Measurements from ENCODE around the gene B3GNT3.

The B3GNT3 gene

DNA sequence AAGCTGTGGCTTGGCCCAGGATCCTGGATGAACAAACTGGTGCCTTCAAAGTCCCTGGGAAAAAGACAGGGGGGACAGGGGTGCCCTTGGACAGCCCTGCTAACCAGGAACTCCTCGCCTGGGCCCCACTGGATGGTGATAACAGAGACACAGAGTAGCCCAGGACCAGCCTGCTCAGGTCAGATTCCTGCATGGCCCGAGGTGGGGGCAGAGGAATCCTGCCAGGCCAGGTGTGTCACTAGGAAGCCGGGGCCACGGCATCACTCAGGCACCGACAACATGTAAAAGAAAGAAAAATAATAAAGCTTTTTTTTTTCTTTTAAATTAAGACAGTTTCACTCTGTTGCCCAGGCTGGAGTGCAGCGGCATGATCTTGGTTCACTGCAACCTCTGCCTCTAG, 59.1 kb downstream of the B3GNT3 start:
- TF ChIP-seq, protein P1, sequence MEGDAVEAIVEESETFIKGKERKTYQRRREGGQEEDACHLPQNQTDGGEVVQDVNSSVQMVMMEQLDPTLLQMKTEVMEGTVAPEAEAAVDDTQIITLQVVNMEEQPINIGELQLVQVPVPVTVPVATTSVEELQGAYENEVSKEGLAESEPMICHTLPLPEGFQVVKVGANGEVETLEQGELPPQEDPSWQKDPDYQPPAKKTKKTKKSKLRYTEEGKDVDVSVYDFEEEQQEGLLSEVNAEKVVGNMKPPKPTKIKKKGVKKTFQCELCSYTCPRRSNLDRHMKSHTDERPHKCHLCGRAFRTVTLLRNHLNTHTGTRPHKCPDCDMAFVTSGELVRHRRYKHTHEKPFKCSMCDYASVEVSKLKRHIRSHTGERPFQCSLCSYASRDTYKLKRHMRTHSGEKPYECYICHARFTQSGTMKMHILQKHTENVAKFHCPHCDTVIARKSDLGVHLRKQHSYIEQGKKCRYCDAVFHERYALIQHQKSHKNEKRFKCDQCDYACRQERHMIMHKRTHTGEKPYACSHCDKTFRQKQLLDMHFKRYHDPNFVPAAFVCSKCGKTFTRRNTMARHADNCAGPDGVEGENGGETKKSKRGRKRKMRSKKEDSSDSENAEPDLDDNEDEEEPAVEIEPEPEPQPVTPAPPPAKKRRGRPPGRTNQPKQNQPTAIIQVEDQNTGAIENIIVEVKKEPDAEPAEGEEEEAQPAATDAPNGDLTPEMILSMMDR (IDR thresholded peaks at IDR 0.05; ENCODE audit: low read depth, low read length, missing control alignments) = no peak
- no peak for DNase-seq (ENCODE audit: extremely low read depth, low read depth)
- no peak overlapping the region for H3K4me3 ChIP-seq (replicated peaks; ENCODE audit: low read depth, low read length)

DNA sequence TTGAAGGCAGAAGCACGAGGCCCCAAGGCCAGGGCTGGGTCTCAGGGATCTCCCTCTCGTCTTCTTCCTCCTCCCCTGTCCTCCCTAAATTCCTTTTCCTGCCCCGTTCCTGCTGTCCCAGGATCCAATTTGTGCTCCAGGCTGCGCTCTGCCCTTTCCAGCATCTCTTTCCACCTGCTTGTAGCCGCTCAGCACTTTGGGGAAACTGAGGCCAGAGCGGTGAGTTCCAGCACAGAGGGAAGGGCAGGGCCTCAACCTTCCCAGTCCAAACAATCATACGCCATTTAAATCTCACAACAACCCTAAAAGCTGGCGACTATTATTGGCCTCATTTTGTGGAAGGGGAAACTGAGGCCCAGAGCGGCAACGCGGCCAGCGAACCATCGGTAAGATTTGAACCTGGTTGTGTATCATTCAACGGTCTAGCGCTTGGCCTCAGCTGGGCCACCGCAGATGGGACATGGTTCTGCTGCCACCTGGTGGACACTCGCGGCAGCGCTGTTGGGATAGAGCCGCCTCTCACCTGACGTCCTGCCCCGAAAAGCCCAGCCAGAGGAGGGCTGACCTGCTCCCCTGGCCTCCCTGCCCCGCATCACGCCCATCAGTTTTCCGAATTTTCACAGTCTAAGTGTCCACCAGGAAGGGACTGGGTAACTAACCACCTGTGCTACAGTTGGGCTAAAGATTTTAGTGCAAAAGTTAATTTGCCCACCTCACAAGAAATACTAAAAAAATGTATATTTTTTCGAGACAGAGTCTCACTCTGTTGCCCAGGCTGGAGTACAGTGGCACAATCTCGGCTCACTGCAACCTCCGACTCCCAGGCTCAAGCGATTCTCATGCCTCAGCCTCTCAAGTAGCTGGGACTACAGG, 60.6 kb downstream of the B3GNT3 start:
- TF ChIP-seq, protein P1 (IDR thresholded peaks at IDR 0.05; ENCODE audit: low read depth, low read length, missing control alignments) = peak; percentile 98
- no peak for DNase-seq (ENCODE audit: extremely low read depth, low read depth)
- no peak overlapping the region for H3K4me3 ChIP-seq (replicated peaks; ENCODE audit: low read depth, low read length)

DNA sequence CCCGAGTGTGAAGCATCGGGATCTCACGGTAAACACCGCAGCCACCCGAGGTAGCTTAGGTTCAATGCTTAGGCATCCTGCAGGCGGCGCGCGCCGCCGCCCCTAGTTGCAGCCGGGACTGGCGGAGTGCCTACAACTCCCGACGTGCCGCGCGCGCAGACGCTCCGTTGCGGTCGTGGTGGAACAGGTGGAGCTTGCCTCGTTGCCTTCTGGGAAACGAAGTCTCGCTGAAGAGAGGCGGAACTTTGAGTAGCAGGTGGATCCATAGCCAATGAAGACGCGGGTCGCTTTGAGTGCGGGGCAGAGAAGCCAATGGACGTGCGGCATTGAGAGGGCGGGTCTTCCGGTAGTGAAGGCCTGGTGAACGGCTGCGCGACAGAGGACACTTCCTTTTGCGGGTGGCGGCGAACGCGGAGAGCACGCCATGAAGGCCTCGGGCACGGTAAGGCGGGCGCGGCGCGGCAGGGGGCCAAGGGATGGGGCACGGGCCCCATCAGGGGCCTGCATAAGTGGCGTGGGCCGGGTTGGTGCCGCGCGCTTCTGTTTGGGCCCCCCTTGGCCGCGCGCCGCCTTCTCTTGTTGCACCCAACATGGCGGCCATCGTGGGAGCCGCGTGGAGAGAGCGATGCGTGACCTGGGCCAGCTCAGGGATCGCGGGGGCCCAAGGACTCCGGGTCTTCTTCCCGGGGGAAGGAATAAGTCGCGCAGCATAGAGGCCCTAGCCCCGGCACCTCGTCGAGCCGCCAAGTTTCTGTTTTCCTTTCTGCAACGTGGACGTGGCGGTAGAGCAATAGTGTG, 64.8 kb downstream of the B3GNT3 start, which contains the start of gene RPL18A:
Gene RPL18A, plus strand, starts transcription at position 378 of the 798 bp plus-strand sequence. Its CDS starts 47 bp downstream, at position 425.
- H3K4me3 ChIP-seq (replicated peaks; ENCODE audit: low read depth, low read length) = peak within 1 kb of the TSS; percentile 92
- DNase-seq (ENCODE audit: extremely low read depth, low read depth) = peak; percentile 99
- TF ChIP-seq, protein P1 (IDR thresholded peaks at IDR 0.05; ENCODE audit: low read depth, low read length, missing control alignments) = peak; percentile 80

DNA sequence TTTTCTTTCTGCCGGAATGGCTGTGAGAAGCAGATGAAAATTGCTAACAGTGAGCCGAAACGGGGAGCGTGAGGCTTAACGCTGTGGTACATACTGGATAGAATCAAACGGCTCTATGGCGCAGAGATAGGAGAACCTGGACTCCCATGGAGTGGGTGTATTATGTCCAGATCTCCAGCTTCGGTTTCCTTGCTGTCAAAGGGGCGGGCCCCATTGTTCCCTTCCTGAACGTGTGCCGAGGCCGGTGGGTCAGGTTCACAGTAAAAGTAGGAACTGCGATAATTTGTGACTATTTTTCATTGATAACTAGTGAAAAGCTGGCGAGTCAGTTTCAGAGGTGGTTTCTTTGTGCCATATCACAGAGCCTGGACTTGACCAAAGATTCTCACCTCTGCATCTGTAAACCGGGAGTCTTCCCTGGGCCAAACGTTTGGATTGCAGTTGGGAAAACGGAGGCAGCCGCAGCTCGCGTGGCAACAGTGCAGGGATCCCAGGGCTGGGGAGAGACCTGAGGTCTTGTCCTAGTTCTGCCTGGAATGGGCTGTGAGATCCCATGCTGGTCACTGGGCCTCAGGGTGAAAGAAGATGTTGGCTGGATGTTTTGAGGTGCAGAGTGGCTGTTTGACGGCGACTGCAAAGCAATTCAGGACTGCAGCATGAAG, 65.5 kb downstream of the B3GNT3 start:
- TF ChIP-seq, protein P1 (IDR thresholded peaks at IDR 0.05; ENCODE audit: low read depth, low read length, missing control alignments) = no peak
- DNase-seq (ENCODE audit: extremely low read depth, low read depth) = no peak
- H3K4me3 ChIP-seq (replicated peaks; ENCODE audit: low read depth, low read length) = peak overlapping the region; percentile 92

DNA sequence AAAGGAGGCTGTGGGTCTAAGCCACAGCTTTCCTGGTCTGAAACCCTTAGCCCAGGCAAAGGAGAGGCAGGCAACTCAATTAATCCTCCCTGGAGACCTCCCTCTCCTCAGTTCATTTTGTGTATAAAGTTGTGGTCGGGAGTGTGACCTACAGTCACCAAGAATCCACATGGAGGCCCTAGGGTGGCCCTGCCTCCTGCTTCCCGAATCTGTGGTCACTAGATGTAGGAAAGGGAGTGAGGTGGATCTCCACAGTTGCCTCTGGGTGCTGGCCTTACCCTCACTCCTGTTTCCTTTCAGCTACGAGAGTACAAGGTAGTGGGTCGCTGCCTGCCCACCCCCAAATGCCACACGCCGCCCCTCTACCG, 66.0 kb downstream of the B3GNT3 start:
- DNase-seq (ENCODE audit: extremely low read depth, low read depth) = no peak
- peak overlapping the region; percentile 92 for H3K4me3 ChIP-seq (replicated peaks; ENCODE audit: low read depth, low read length)

More for the DNA sequence above, 66.0 kb downstream of the B3GNT3 start:
- TF ChIP-seq, protein P1 (IDR thresholded peaks at IDR 0.05; ENCODE audit: low read depth, low read length, missing control alignments) = no peak
